Fibroblast of villous mesenchyme (primary cell): ENCODE results near the gene EFCAB11. TPM values are rescaled to one million over a fixed set of nuclear protein-coding genes. Genes with fewer than 3 reads are reported as not detected.

Experiments used
- DNase-seq: peaks from one replicate; pipeline ENCODE4 v3.0.0-alpha.2; 2010; ENCODE audit warnings: low read depth
- H3K4me3 ChIP-seq: 2 replicates; pipeline ENCODE4 v1.5.1; 2011; ENCODE audit warnings: low read depth, mild to moderate bottlenecking, low read length
- total RNA-seq: library from RNA; depleted of rRNA; stranded (reverse); fragments of >200 nt; gene quantifications from 2 replicates; pipeline ENCODE4 v1.2.3, GENCODE V29; 2012
- TF ChIP-seq, protein P1 (sequence below): IDR thresholded peaks from 2 replicates; pipeline ENCODE4 v1.5.1; 2012; ENCODE audit warnings: low read depth, mild to moderate bottlenecking, low read length; ENCODE audit not compliant: insufficient read depth

Gene EFCAB11
- total RNA-seq, 1 donor = 5.2 TPM

DNA sequence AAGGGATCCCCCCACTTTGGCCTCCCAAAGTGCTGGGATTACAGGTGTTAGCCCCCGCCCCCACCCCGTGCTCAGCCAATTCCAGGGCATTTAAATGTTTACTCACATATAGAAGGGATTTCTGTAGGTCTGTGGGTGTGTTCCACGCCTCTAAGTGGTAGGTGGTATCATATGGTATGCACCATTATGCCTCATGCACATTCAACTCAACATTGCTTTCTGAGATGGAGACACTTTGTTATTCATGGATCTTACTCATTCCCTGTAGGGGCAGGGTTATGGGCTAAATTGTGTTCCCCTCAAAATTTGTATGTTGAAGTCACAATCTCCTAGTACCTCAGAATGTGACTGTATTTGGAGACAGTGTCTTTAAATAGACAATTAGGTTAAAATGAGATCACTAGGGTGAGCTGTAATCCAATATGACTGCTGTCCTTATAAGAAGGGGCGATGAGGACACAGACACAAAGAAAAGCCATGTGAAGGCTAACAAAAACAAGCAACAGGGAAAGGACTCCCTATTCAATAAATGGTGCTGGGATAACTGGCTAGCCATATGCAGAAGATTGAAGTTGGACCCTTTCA is 200.6 kb downstream of the EFCAB11 start:
- no peak overlapping the region for H3K4me3 ChIP-seq
- TF ChIP-seq, protein P1, sequence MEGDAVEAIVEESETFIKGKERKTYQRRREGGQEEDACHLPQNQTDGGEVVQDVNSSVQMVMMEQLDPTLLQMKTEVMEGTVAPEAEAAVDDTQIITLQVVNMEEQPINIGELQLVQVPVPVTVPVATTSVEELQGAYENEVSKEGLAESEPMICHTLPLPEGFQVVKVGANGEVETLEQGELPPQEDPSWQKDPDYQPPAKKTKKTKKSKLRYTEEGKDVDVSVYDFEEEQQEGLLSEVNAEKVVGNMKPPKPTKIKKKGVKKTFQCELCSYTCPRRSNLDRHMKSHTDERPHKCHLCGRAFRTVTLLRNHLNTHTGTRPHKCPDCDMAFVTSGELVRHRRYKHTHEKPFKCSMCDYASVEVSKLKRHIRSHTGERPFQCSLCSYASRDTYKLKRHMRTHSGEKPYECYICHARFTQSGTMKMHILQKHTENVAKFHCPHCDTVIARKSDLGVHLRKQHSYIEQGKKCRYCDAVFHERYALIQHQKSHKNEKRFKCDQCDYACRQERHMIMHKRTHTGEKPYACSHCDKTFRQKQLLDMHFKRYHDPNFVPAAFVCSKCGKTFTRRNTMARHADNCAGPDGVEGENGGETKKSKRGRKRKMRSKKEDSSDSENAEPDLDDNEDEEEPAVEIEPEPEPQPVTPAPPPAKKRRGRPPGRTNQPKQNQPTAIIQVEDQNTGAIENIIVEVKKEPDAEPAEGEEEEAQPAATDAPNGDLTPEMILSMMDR = no peak
- no peak for DNase-seq

DNA sequence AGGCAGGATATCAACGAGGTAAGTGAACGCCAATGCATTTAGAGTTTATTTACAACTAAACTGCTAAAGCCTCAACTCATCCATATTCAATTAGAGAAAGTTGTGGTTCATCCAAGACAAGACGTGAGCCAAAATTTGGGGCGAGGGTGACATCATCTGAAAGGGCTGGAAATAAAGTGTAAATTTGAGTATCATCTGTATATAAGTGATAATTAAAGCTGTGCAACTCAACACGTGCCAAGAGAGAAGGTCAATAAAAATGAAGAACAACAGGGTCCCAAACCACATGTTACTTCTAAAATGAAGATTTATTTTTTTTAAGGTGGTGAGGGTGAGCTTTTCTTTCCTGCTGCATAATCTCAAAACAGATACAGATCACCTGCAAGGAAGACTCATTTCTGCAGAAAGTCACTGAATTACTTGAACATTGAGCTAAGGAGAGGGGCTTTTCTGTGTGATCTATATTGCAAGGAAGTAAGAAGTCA is 203.6 kb downstream of the EFCAB11 start:
- TF ChIP-seq, protein P1 = no peak
- DNase-seq = no peak
- H3K4me3 ChIP-seq = no peak overlapping the region

DNA sequence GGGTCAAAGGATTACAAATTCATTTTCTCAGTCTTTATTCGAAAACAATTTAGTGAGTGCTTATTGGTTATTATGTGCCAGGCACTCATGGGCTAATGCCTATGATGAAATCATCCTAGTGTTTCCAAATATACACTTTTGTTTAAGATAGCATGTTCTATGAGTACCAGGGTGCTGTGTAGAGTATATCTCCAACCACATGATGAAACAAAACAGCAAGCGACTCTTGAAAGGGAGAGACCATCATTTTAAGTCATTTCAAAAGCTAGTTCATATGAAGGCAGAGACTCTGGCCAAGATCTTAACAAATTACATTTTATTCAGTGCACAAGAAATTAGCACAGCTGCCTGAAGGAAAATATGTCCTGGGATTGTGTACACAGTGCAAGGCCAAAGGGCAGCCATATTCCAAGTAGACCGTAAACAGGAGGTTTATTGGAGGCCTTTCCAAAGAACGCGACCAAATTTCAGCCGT is 204.2 kb downstream of the EFCAB11 start:
- DNase-seq = peak; percentile 82
- no peak overlapping the region for H3K4me3 ChIP-seq
- TF ChIP-seq, protein P1 = no peak

DNA sequence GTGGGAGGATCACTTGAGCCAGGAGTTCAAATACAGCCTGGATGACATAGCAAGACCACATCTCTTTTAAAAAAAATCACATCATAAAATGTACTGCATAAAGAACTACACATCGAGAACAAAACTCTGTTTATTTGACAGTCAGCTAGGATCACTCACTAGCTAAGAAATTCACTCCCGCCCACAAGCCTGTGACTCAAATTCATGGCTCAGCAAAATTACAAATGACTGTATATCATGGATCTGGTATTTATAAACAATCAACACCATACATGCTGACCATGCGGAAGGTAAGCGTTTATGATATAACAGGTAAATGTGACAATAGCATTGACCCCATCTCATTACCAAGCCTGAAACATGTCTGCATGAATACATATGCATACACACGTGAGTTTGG is 206.5 kb downstream of the EFCAB11 start:
- peak; percentile 8 for DNase-seq
- TF ChIP-seq, protein P1 = no peak
- no peak overlapping the region for H3K4me3 ChIP-seq

DNA sequence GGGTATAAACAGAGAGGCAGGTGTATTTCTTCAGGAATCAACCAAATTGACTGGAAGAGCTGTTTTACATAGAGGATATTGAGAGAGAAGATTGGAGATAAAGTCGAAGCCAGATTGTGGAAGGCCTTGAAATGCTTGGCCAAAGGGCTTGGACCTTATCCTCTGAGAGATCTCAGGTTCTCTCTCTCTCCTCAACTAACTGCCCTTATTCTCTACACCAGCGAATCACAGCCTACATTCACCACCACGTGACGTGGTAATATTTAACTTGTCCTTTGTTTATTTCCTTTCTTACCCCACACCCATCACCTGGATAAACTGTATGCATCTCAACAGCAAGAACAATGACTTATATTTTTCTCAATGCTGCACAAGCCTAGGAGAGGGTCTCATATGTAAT is 207.4 kb downstream of the EFCAB11 start:
- DNase-seq = no peak
- TF ChIP-seq, protein P1 = no peak
- H3K4me3 ChIP-seq = no peak overlapping the region

DNA sequence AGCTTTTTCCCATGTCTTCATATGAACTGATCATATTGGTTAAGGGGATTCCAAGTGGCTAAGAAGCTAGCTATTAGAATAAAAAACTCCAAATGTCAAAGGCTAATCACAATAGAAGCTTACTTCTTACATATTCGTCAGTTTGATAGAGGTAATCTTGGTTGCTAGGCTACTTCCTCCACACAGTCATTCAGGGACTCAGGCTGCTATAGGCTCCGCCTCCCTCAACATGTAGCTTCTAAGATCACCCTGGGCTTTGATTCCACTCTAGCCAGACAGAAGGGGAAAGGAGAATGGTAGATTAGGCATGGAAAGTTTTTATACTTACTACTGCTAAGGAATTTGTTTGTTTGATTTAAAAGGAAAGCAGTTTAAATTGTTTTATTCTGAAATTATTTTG is 207.9 kb downstream of the EFCAB11 start:
- no peak for DNase-seq
- H3K4me3 ChIP-seq = no peak overlapping the region
- TF ChIP-seq, protein P1 = no peak

DNA sequence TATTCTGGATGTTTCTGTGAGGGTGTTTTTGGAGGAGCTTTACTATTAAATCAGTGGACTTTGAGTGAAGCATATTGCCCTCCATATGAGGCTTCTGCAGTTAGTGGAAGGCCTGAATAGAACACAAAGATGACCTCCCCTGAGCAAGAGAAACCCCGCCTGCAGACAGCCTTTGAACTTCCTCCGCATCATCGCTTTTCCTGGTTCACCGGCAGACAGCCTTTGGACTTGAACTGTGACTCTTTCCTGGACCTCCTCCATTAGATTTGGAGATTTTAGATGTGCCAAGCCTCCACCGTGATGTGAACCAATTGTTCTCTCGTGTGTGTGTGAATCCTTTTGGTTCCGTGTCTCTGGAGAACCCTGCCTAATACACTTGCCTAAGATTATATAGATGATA is 208.4 kb downstream of the EFCAB11 start:
- TF ChIP-seq, protein P1 = no peak
- no peak for DNase-seq
- no peak overlapping the region for H3K4me3 ChIP-seq
